ENCODE measurements around the gene ZNF792.

DNA sequence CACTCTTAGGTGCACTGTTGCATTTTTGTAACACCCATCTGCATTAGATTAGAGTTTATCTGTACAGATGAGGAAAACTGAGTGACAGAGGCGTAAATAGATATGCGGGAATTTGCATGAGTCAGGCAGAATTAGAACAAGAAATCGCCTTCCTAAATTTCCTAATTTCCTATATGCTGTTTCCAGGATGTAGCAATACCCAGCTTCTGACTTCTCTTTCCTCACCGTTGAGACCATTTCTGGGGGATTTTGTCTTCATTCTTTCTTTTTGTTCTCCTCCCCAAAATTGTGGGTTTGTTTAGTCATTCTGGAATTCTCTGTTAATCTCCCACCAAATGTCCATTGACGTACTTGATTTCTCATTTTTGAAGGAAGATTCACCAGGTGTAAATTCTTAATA, 10.6 kb upstream of the ZNF792 start:
- TF ChIP-seq, protein P1, sequence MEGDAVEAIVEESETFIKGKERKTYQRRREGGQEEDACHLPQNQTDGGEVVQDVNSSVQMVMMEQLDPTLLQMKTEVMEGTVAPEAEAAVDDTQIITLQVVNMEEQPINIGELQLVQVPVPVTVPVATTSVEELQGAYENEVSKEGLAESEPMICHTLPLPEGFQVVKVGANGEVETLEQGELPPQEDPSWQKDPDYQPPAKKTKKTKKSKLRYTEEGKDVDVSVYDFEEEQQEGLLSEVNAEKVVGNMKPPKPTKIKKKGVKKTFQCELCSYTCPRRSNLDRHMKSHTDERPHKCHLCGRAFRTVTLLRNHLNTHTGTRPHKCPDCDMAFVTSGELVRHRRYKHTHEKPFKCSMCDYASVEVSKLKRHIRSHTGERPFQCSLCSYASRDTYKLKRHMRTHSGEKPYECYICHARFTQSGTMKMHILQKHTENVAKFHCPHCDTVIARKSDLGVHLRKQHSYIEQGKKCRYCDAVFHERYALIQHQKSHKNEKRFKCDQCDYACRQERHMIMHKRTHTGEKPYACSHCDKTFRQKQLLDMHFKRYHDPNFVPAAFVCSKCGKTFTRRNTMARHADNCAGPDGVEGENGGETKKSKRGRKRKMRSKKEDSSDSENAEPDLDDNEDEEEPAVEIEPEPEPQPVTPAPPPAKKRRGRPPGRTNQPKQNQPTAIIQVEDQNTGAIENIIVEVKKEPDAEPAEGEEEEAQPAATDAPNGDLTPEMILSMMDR (IDR thresholded peaks at IDR 0.05): no peak
- no peak for TF ChIP-seq EZH2 (IDR thresholded peaks at IDR 0.05; ENCODE audit: borderline replicate concordance, insufficient read depth, low read depth, low read length, poor library complexity, severe bottlenecking)

All from B cell (primary cell).